Measurements from ENCODE around the gene SMAD1.
"Not testable (repeated sequence)": the region's sequence is repeated elsewhere in the genome, so short reads cannot be mapped to it uniquely, and the experiment has no call there.

Gene SMAD1

GRCh38 chr4:145564540-145564939 is 82.9 kb downstream of the SMAD1 start:
- DNase-seq (ENCODE audit: low read depth): no peak

GRCh38 chr4:145565328-145565727 is 83.7 kb downstream of the SMAD1 start:
- DNase-seq (ENCODE audit: low read depth): no peak

- DNase-seq (ENCODE audit: low read depth): no peak
These were observed 84.5 kb downstream of the SMAD1 start for GRCh38 chr4:145566086-145566708.

GRCh38 chr4:145566768-145567167 is 85.1 kb downstream of the SMAD1 start:
- DNase-seq (ENCODE audit: low read depth): no peak

GRCh38 chr4:145567516-145567915 is 85.9 kb downstream of the SMAD1 start:
- no peak for DNase-seq (ENCODE audit: low read depth)

- DNase-seq (ENCODE audit: low read depth): not testable (repeated sequence)
These were observed 92.9 kb downstream of the SMAD1 start for GRCh38 chr4:145574546-145574945.

GRCh38 chr4:145580906-145581305 is 99.3 kb downstream of the SMAD1 start:
- DNase-seq (ENCODE audit: low read depth): no peak

- no peak for DNase-seq (ENCODE audit: low read depth)
These were observed 101.8 kb downstream of the SMAD1 start for GRCh38 chr4:145583191-145584055.

GRCh38 chr4:145587088-145587754 is 105.6 kb downstream of the SMAD1 start:
- DNase-seq (ENCODE audit: low read depth): no peak

- DNase-seq (ENCODE audit: low read depth): not testable (repeated sequence)
These were observed 107.7 kb downstream of the SMAD1 start for GRCh38 chr4:145589381-145589780.

- no peak for DNase-seq (ENCODE audit: low read depth)
These were observed 108.5 kb downstream of the SMAD1 start for GRCh38 chr4:145589916-145590702.

GRCh38 chr4:145602129-145602760 is 120.6 kb downstream of the SMAD1 start:
- DNase-seq (ENCODE audit: low read depth): no peak

- DNase-seq (ENCODE audit: low read depth): no peak
These were observed 124.3 kb downstream of the SMAD1 start for GRCh38 chr4:145605941-145606340.
